Measurements from ENCODE around the gene GMCL2.

- TF ChIP-seq EP300 (IDR thresholded peaks at IDR 0.05) (no peak), POLR2A (IDR thresholded peaks at IDR 0.05) (no peak)
- TF ChIP-seq, protein P1, sequence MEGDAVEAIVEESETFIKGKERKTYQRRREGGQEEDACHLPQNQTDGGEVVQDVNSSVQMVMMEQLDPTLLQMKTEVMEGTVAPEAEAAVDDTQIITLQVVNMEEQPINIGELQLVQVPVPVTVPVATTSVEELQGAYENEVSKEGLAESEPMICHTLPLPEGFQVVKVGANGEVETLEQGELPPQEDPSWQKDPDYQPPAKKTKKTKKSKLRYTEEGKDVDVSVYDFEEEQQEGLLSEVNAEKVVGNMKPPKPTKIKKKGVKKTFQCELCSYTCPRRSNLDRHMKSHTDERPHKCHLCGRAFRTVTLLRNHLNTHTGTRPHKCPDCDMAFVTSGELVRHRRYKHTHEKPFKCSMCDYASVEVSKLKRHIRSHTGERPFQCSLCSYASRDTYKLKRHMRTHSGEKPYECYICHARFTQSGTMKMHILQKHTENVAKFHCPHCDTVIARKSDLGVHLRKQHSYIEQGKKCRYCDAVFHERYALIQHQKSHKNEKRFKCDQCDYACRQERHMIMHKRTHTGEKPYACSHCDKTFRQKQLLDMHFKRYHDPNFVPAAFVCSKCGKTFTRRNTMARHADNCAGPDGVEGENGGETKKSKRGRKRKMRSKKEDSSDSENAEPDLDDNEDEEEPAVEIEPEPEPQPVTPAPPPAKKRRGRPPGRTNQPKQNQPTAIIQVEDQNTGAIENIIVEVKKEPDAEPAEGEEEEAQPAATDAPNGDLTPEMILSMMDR (IDR thresholded peaks at IDR 0.05) = no peak
Measured at GRCh38 chr5:178189433-178189832, 2.3 kb upstream of the GMCL2 start.

Measured in ovary (tissue), 3 donors.